Measurements from ENCODE around the gene RTRAF.

RTRAF gene

GRCh38 chr14:52051871-52052270 is 62.5 kb downstream of the RTRAF start:
- DNase-seq, result no peak

GRCh38 chr14:52052288-52052943 is 63.1 kb downstream of the RTRAF start:
- no peak for DNase-seq

GRCh38 chr14:52053044-52053443 is 63.7 kb downstream of the RTRAF start:
- DNase-seq, result no peak

GRCh38 chr14:52054678-52055077 is 65.3 kb downstream of the RTRAF start:
- DNase-seq, result no peak

GRCh38 chr14:52055167-52055566 is 65.8 kb downstream of the RTRAF start:
- DNase-seq, result no peak

GRCh38 chr14:52058341-52058740 is 69.0 kb downstream of the RTRAF start:
- DNase-seq, result no peak

- no peak for DNase-seq
Measured at GRCh38 chr14:52059649-52060048, 70.3 kb downstream of the RTRAF start.

GRCh38 chr14:52060080-52060479 is 70.7 kb downstream of the RTRAF start:
- no peak for DNase-seq
